K562 (cell line): ENCODE results near the gene MBD6. TPM values are rescaled to one million over a fixed set of nuclear protein-coding genes. Genes with fewer than 3 reads are reported as not detected.

Experiments
- ETV5 ChIP-seq: sonication (generic); formaldehyde crosslinking; IDR thresholded peaks from 2 replicates; pipeline ENCODE4 v1.4.0; 2020; ENCODE audit warnings: low read depth, mild to moderate bottlenecking, missing genetic modification reagents
- FOXJ3 ChIP-seq: sonication (generic); formaldehyde crosslinking; IDR thresholded peaks from 2 replicates; pipeline ENCODE4 v1.4.0; 2020; ENCODE audit warnings: mild to moderate bottlenecking, missing genetic modification reagents
- HDAC2 ChIP-seq: fragments of 450-650 bp; IDR thresholded peaks from 2 replicates; pipeline ENCODE4 v1.6.1; 2016; ENCODE audit warnings: mild to moderate bottlenecking
- HIVEP1 ChIP-seq: fragments of 250-450 bp; sonication (Bioruptor Pico); IDR thresholded peaks from 2 replicates; pipeline ENCODE4 v1.4.0; 2020; ENCODE audit warnings: mild to moderate bottlenecking
- HMG20B ChIP-seq: fragments of 250-450 bp; sonication (Bioruptor Pico); IDR thresholded peaks from 2 replicates; pipeline ENCODE4 v1.5.0; 2021; ENCODE audit warnings: mild to moderate bottlenecking
- IFI16 ChIP-seq: fragments of 250-450 bp; sonication (Bioruptor Pico); IDR thresholded peaks from 2 replicates; pipeline ENCODE4 v2.1.2; 2022; ENCODE audit warnings: mild to moderate bottlenecking, inconsistent platforms
- MYNN ChIP-seq, 2 experiments: sonication (generic); formaldehyde crosslinking in 1 of 2; IDR thresholded peaks; 2 replicates each; pipeline versions ENCODE4 v1.5.0 to v1.6.1; 2016 to 2020; ENCODE audit warnings: antibody characterized with exemption in 1 of 2, missing genetic modification reagents in 1 of 2
- NCOR1 ChIP-seq: fragments of 450-650 bp; IDR thresholded peaks from 2 replicates; pipeline ENCODE4 v1.6.1; 2016; ENCODE audit warnings: mild to moderate bottlenecking, moderate library complexity
- NR3C1 ChIP-seq: sonication (generic); formaldehyde crosslinking; IDR thresholded peaks from 2 replicates; pipeline ENCODE4 v1.8.1; 2022; ENCODE audit warnings: missing genetic modification reagents
- PURB ChIP-seq: sonication (generic); formaldehyde crosslinking; IDR thresholded peaks from 2 replicates; pipeline ENCODE4 v1.9.0; 2021; ENCODE audit warnings: low read depth, mild to moderate bottlenecking, missing genetic modification reagents
- RBFOX2 ChIP-seq: fragments of 200-400 bp; formaldehyde crosslinking; IDR thresholded peaks from 2 replicates; pipeline ENCODE4 v1.6.1; 2017; ENCODE audit warnings: low read depth, mild to moderate bottlenecking, low read length, moderate library complexity
- TBP ChIP-seq: optimal IDR thresholded peaks from 2 replicates; pipeline ENCODE3; 2011; ENCODE audit warnings: low read depth, low read length, improper control_type of control experiment
- TCFL5 ChIP-seq: fragments of 250-450 bp; sonication (Bioruptor Pico); conservative IDR thresholded peaks from 2 replicates; pipeline ENCODE4 v1.6.1; 2021; ENCODE audit warnings: mild to moderate bottlenecking, moderate library complexity, matching md5 sums
- XRCC4 ChIP-seq: IDR thresholded peaks from one replicate; pipeline ENCODE4 v1.6.1; 2011; ENCODE audit not compliant: insufficient read depth, insufficient read length; ENCODE audit errors: extremely low read depth
- ZNF12 ChIP-seq: sonication (generic); formaldehyde crosslinking; IDR thresholded peaks from 2 replicates; pipeline ENCODE4 v1.4.0; 2020; ENCODE audit warnings: mild to moderate bottlenecking, missing genetic modification reagents
- ZNF282 ChIP-seq: sonication (generic); formaldehyde crosslinking; IDR thresholded peaks from 2 replicates; pipeline ENCODE4 v1.8.1; 2023; ENCODE audit warnings: missing genetic modification reagents
- ZNF354B ChIP-seq: fragments of 250-450 bp; sonication (Bioruptor Pico); IDR thresholded peaks from 2 replicates; pipeline ENCODE4 v1.4.0; 2020
- ZNF507 ChIP-seq: conservative IDR thresholded peaks from 2 replicates; pipeline ENCODE4 v1.6.1; 2017; ENCODE audit warnings: missing genetic modification characterization, missing compliant biosample characterization
- ZNF644 ChIP-seq: fragments of 200-800 bp; sonication (Bioruptor generic); IDR thresholded peaks from 2 replicates; pipeline ENCODE4 v1.6.1; 2016; ENCODE audit warnings: low read depth, missing genetic modification characterization, missing compliant biosample characterization
- ZNF75A ChIP-seq: fragments of 450-650 bp; formaldehyde crosslinking; IDR thresholded peaks from 2 replicates; pipeline ENCODE4 v1.4.0; 2020; ENCODE audit warnings: mild to moderate bottlenecking
- polyA plus RNA-seq, 8 experiments: library from polyadenylated mRNA; depleted of rRNA in 4 of 8; stranded (reverse) in 5 of 8; unstranded in 3 of 8; fragments of >200 nt; fragmentation: Nextera tagmentation in 2 of 8; fragmentation: Illumina TruSeq in 1 of 8; extraction: Ambion mirVana in 2 of 8; extraction: Trizol in 1 of 8; gene quantifications; 2 replicates each; pipeline versions ENCODE4 v1.2.1 to v1.2.3, GENCODE V29; 2011 to 2014; ENCODE audit warnings: inconsistent platforms in 1 of 8, missing spikeins in 1 of 8
- total RNA-seq, 7 experiments: library from RNA; depleted of rRNA in 6 of 7; stranded (reverse); fragments of >200 nt in 6 of 7; fragmentation: Illumina TruSeq in 2 of 7; extraction: Trizol in 2 of 7; gene quantifications; 2 replicates each; pipeline versions ENCODE4 v1.2.1 to v1.2.3, GENCODE V29; 2011 to 2021; ENCODE audit warnings: low replicate concordance in 1 of 7
- TF ChIP-seq, protein P1 (sequence below): fragments of 250-450 bp; sonication (Bioruptor Pico); IDR thresholded peaks from 2 replicates; pipeline ENCODE4 v1.5.1; 2021; ENCODE audit warnings: mild to moderate bottlenecking
- TF ChIP-seq, protein P2 (sequence below): sonication (generic); formaldehyde crosslinking; IDR thresholded peaks from 2 replicates; pipeline ENCODE4 v1.8.1; 2023; ENCODE audit warnings: mild to moderate bottlenecking, missing genetic modification reagents, moderate library complexity

The MBD6 gene
- total and polyA plus RNA-seq, 9 of the 15 experiments (the other 6 are each of a cell fraction or from before 2014, with no cell fraction given), result 2.0 to 54.8 (median 3.8) TPM

DNA sequence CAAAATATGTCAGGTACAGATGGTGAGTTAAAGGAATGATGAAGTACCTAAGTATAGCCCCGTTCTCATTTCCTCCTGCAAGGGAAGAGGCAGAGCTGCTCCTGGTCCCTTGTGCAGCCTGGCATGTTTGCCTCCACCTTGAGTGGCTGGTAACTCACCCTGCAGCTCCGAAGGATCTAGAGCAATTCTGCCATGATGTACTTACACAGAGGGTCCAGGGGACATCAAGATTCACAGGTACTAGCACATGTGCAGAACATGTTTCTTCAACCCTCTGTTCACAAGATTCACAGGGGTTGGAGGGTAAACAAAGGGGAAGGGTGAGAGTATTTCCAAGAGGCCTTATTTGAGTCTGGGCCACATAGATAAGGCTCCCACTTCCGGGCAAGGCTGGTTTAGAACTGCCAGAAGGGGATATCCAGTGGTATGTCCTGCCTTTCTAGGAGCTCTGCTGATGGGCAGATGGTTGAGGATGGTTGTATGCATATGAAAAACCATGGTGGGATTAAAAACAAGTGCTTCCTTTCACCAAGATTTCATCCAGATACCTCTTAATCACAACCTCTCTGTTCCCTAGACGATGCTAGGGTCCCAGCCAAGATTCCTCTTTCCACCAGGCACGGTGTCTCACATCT is 16.6 kb downstream of the MBD6 start (continued):
- TF ChIP-seq PURB (no peak), ZNF507 (no peak), FOXJ3 (CRISPR knock-in tag) (no peak), ETV5 (CRISPR knock-in tag) (peak; percentile 98), ZNF644 (tag) (no peak), NR3C1 (CRISPR knock-in tag) (no peak), IFI16 (CRISPR knock-in tag) (peak; percentile 58; the same call in 1 of the 2 replicates), NCOR1 (peak; percentile 94), HMG20B (CRISPR knock-in tag) (no peak), MYNN (IDR thresholded peaks at IDR 0.05) (peak; percentile 73; the same call in 1 of the 2 replicates), MYNN (CRISPR knock-in tag; IDR thresholded peaks at IDR 0.05) (no peak), ZNF75A (CRISPR knock-in tag) (0 out of 2 replicates have a peak, but pooled peaks have one; percentile 35), ZNF12 (CRISPR knock-in tag) (no peak), ZNF282 (CRISPR knock-in tag) (no peak), TCFL5 (CRISPR knock-in tag) (no peak), TBP (peak; percentile 61), HDAC2 (peak; percentile 85), RBFOX2 (no peak), HIVEP1 (CRISPR knock-in tag) (no peak), XRCC4 (no peak), ZNF354B (CRISPR knock-in tag) (no peak)
- TF ChIP-seq, protein P1, sequence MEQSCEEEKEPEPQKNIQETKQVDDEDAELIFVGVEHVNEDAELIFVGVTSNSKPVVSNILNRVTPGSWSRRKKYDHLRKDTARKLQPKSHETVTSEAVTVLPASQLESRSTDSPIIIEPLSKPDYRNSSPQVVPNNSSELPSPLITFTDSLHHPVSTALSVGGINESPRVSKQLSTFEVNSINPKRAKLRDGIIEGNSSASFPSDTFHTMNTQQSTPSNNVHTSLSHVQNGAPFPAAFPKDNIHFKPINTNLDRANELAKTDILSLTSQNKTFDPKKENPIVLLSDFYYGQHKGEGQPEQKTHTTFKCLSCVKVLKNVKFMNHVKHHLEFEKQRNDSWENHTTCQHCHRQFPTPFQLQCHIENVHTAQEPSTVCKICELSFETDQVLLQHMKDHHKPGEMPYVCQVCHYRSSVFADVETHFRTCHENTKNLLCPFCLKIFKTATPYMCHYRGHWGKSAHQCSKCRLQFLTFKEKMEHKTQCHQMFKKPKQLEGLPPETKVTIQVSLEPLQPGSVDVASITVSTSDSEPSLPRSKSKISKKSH (CRISPR knock-in tag), result no peak
- TF ChIP-seq, protein P2, sequence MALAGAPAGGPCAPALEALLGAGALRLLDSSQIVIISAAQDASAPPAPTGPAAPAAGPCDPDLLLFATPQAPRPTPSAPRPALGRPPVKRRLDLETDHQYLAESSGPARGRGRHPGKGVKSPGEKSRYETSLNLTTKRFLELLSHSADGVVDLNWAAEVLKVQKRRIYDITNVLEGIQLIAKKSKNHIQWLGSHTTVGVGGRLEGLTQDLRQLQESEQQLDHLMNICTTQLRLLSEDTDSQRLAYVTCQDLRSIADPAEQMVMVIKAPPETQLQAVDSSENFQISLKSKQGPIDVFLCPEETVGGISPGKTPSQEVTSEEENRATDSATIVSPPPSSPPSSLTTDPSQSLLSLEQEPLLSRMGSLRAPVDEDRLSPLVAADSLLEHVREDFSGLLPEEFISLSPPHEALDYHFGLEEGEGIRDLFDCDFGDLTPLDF (CRISPR knock-in tag), result no peak
